ENCODE measurements around the gene TRABD2B.

Gene TRABD2B

GRCh38 chr1:47751996-47752451 is 245.2 kb downstream of the TRABD2B start:
- no peak for DNase-seq

- DNase-seq = no peak
Observed at GRCh38 chr1:47751193-47751592, 246.0 kb downstream of the TRABD2B start.

- DNase-seq = no peak
Observed at GRCh38 chr1:47745715-47746609, 251.2 kb downstream of the TRABD2B start.

GRCh38 chr1:47742890-47743760 is 254.1 kb downstream of the TRABD2B start:
- no peak for DNase-seq

- DNase-seq = no peak
Observed at GRCh38 chr1:47738560-47739182, 258.5 kb downstream of the TRABD2B start.

- DNase-seq = no peak
Observed at GRCh38 chr1:47732489-47732888, 264.7 kb downstream of the TRABD2B start.

GRCh38 chr1:47731730-47732129 is 265.5 kb downstream of the TRABD2B start:
- no peak for DNase-seq

- DNase-seq = no peak
Observed at GRCh38 chr1:47729685-47730084, 267.5 kb downstream of the TRABD2B start.

GRCh38 chr1:47727697-47728085 is 269.5 kb downstream of the TRABD2B start:
- DNase-seq = no peak

GRCh38 chr1:47727051-47727696 is 270.0 kb downstream of the TRABD2B start:
- no peak for DNase-seq

- DNase-seq = peak; percentile 43 to 62
Observed at GRCh38 chr1:47725992-47726855, 271.0 kb downstream of the TRABD2B start.

GRCh38 chr1:47725511-47725991 is 271.6 kb downstream of the TRABD2B start:
- DNase-seq = no peak

GRCh38 chr1:47725000-47725473 is 272.1 kb downstream of the TRABD2B start:
- no peak for DNase-seq

GRCh38 chr1:47724432-47724999 is 272.7 kb downstream of the TRABD2B start:
- DNase-seq = no peak

GRCh38 chr1:47722909-47723580 is 274.1 kb downstream of the TRABD2B start:
- no peak for DNase-seq

- DNase-seq = no peak
Observed at GRCh38 chr1:47722101-47722500, 275.1 kb downstream of the TRABD2B start.

- DNase-seq = no peak
Observed at GRCh38 chr1:47720111-47720510, 277.1 kb downstream of the TRABD2B start.

- no peak for DNase-seq
Observed at GRCh38 chr1:47717341-47717740, 279.8 kb downstream of the TRABD2B start.

GRCh38 chr1:47713975-47714767 is 283.0 kb downstream of the TRABD2B start:
- no peak for DNase-seq

Measured in activated CD4-positive, alpha-beta T cell treated with anti-CD3 and anti-CD28 coated beads for 4 hours (primary cell).